K562 (cell line): Measurements from ENCODE around the gene CORIN.

Source experiments
- BRCA1 ChIP-seq, 2 experiments: fragments of 450-650 bp in 1 of 2; sonication (generic) in 1 of 2; formaldehyde crosslinking in 1 of 2; IDR thresholded peaks; 2 replicates each; pipeline versions ENCODE4 v1.5.0 to v1.6.1; 2017 to 2020; ENCODE audit warnings: mild to moderate bottlenecking in 1 of 2, missing genetic modification reagents in 1 of 2
- CBX8 ChIP-seq: fragments of 200-600 bp; sonication (generic); IDR thresholded peaks from 2 replicates; pipeline ENCODE4 v1.6.1; 2012; ENCODE audit warnings: borderline replicate concordance, mixed run types, low read depth, mild to moderate bottlenecking, moderate library complexity, mixed read lengths, low read length, control low read depth, inconsistent platforms; ENCODE audit not compliant: poor library complexity, severe bottlenecking; ENCODE audit errors: extremely low read depth
- CEBPB ChIP-seq: fragments of 450-650 bp; IDR thresholded peaks from 2 replicates; pipeline ENCODE4 v1.6.1; 2016; ENCODE audit warnings: missing genetic modification characterization, missing compliant biosample characterization
- EZH2 ChIP-seq: IDR thresholded peaks from 2 replicates; pipeline ENCODE4 v1.6.1; 2012; ENCODE audit warnings: low read depth, mild to moderate bottlenecking, inconsistent platforms, low read length, borderline replicate concordance
- HDGF ChIP-seq: fragments of 450-650 bp; IDR thresholded peaks from 2 replicates; pipeline ENCODE4 v1.6.1; 2016
- MAFG ChIP-seq: fragments of 450-650 bp; conservative IDR thresholded peaks from 2 replicates; pipeline ENCODE4 v1.6.1; 2016; ENCODE audit warnings: missing genetic modification characterization, missing compliant biosample characterization
- NBN ChIP-seq: fragments of 450-650 bp; IDR thresholded peaks from 2 replicates; pipeline ENCODE4 v1.6.1; 2016; ENCODE audit warnings: low read depth, mild to moderate bottlenecking
- POLR2A ChIP-seq: fragments of 450-650 bp; conservative IDR thresholded peaks from 2 replicates; pipeline ENCODE4 v1.6.1; 2016
- YY1 ChIP-seq, 3 experiments: IDR thresholded peaks; 2 replicates each; pipeline ENCODE4 v1.6.1; 2011; ENCODE audit warnings: low read length in 2 of 3, mild to moderate bottlenecking in 2 of 3, moderate library complexity in 2 of 3, borderline replicate concordance in 1 of 3, control low read depth in 1 of 3, low read depth in 1 of 3; ENCODE audit not compliant: insufficient read depth in 3 of 3, insufficient replicate concordance in 2 of 3, control insufficient read depth in 1 of 3, insufficient read length in 1 of 3; ENCODE audit errors: extremely low read depth in 1 of 3
- ZFP36 ChIP-seq: fragments of 150-350 bp; IDR thresholded peaks from 2 replicates; pipeline ENCODE4 v1.6.1; 2018; ENCODE audit warnings: low read length, low read depth; ENCODE audit not compliant: partially characterized antibody
- ZKSCAN8 ChIP-seq: fragments of 200-800 bp; sonication (Bioruptor generic); IDR thresholded peaks from 2 replicates; pipeline ENCODE4 v1.6.1; 2016; ENCODE audit warnings: missing genetic modification characterization, missing compliant biosample characterization
- ZNF232 ChIP-seq: sonication (generic); formaldehyde crosslinking; IDR thresholded peaks from 2 replicates; pipeline ENCODE4 v1.8.0; 2022; ENCODE audit warnings: mild to moderate bottlenecking, missing genetic modification reagents
- ZNF274 ChIP-seq: IDR thresholded peaks from 2 replicates; pipeline ENCODE4 v1.6.1; 2011; ENCODE audit warnings: low read depth, mild to moderate bottlenecking, low read length, moderate library complexity, borderline replicate concordance
- ZNF79 ChIP-seq: fragments of 250-450 bp; sonication (Bioruptor Pico); IDR thresholded peaks from 2 replicates; pipeline ENCODE4 v1.4.0; 2020; ENCODE audit warnings: low read depth, mild to moderate bottlenecking, moderate library complexity

- TF ChIP-seq CBX8 (no peak), CEBPB (no peak), NBN (no peak), EZH2 (no peak), ZNF274 (no peak), ZNF79 (CRISPR knock-in tag) (no peak), MAFG (tag) (no peak), YY1 (IDR thresholded peaks at IDR 0.05; ENCODE audit: borderline replicate concordance in 1 of 3, control insufficient read depth in 1 of 3, extremely low read depth in 1 of 3, insufficient read depth in 3 of 3, insufficient read length in 1 of 3, insufficient replicate concordance in 2 of 3, low read depth in 1 of 3, low read length in 2 of 3) (no peak), ZNF232 (CRISPR knock-in tag) (no peak), BRCA1 (IDR thresholded peaks at IDR 0.05) (no peak), BRCA1 (CRISPR knock-in tag; IDR thresholded peaks at IDR 0.05) (no peak), HDGF (no peak), POLR2A (no peak), ZKSCAN8 (no peak), ZFP36 (no peak)
Measured at GRCh38 chr4:47719576-47719975, 118.3 kb downstream of the CORIN start.
